Measurements from ENCODE around the gene CNOT6.

The CNOT6 gene

GRCh38 chr5:180603076-180603594 lies 109.0 kb downstream of the CNOT6 start:
- DNase-seq: no peak

DNA sequence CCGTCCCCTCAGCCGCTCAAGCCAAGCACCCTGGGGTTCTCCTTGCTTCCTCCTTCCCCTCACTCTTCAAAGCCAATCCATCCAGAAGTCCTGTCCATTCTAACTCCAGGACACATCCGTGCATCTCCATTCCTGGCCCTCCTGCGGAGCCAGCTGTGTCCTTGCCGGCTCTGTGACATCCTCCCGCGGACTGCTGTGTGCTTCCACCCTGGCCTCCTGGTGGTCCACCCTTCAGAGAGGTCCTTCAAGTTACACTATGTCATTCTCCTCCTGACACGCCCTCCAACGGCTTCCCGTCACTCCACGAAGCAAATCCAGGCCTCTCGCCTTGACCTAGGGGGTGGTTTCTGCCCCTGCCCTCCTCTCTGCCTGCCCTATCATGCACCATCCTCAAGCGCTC lies 110.1 kb downstream of the CNOT6 start:
- DNase-seq: no peak

DNA sequence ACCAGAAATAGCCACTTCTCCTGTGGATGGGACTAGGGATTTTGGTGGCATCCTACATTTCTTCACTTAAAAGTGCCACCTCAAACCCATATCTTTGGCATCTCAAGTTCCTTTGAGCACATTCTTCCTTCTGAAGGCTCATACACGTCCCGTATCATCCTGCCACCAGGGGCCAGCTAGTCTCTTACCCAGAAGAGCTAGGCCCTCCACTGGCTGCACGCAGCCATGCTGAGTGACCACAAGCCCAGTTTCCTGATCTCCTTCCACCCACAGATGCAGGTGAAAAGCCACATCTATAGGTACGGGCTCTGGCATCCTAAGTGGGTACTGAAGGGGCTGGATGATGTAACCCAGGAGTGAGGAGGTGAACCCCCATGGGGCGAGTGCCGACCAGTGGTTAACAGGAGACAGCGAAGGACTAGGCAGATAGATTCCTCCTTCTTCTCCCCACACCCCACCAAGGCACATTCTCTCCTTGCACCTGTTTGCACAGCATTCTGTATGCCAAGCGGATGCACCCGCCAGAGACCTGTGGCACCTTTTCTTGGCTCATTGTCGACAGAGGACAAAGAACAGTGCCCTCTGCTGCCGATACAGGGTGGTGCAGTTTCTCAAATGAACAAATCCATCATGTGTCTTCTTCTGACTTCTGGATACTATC lies 111.5 kb downstream of the CNOT6 start:
- no peak for DNase-seq

DNA sequence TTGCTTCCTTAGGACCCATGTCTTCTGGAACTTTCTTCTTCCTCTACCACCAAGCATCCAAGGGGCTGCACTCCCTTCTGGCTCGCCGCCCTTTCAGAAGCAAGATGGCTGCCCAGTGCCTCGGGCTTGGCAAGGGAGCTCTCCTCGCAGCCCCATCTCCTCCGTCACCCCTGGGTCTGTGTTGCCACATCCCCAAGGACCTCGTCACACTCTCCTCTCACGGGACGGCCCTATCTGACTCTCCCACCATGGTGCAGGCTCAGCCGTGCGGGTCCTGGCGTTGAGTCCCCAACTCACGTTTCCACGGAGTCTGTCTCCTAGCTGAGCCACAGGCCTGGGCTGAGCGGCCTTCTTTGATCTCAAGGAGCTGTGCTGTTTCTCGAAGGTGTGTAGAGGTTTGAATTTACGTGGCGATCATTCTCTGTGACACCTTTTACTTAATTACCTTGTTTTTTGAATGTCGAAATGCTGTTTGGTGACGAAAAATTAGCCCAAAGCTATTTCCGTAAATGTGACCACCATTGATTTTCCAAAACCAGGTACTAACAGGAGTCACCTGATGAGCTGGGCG lies 112.1 kb downstream of the CNOT6 start:
- DNase-seq: no peak

DNA sequence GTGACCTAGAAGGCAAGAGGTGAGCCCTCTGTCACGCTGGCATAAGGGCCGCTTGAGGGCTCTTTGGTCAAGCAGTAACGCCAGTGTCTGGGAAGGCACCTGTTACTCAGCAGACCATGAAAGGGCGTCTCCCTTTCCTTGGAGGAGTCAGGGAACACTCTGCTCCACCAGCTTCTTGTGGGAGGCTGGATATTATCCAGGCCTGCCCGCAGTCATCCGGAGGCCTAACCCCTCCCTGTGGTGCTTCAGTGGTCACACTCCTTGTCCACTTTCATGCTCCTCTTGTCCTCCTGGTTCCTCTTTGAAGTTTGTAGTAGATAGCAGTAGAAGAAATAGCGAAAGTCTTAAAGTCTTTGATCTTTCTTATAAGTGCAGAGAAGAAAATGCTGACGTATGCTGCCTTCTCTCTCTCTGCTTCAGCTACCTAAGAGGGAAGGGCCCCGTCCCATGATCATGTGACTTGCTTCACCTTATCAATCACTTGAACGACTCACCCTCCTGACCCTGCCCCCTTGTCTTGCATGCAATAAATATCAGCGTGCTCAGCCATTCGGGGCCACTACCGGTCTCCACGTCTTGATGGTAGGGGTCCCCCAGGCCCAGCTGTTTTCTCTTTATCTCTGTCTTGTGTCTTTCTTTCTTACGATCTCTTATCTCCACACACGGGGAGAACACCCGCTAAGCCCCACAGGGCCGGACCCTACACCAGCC lies 113.8 kb downstream of the CNOT6 start:
- DNase-seq: no peak

- no peak for DNase-seq
These were observed 114.6 kb downstream of the CNOT6 start for GRCh38 chr5:180608572-180609310.

GRCh38 chr5:180609386-180609785 lies 115.2 kb downstream of the CNOT6 start:
- DNase-seq: no peak

- no peak for DNase-seq
These were observed 115.8 kb downstream of the CNOT6 start for GRCh38 chr5:180609817-180610550.

DNA sequence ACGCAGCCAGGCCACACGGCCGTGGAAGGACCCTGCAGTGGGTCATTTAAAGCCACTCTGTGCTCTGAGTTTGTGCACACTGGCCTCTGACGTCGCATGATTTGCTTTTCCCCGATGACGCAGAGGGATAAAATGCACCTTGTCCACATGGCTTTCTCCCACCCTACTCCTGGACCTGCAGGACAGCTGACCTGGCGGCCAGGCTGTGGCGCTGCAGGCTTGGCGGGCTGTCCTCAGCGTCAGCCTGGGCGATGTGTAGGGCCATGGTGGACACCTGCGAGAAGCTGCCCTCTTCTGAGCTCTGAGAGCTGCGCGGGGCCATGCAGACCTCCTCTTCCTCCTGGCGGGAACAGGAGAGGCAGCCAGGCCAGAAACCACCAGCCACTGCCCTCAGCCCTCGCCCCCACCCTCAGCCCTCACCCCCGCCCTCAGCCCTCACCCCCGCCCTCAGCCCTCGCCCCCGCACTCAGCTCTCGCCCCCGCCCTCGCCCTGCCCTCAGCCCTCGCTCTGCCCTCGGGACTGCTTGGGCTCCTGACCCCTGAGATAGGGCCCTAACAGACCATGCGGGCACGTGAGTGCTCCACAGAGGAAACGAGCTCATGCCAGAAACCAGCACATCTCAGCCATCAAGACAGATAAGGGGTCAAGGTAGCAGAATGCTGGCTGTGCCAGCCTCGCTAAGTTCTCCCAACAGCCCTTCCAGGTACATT lies 117.1 kb downstream of the CNOT6 start:
- no peak for DNase-seq

DNA sequence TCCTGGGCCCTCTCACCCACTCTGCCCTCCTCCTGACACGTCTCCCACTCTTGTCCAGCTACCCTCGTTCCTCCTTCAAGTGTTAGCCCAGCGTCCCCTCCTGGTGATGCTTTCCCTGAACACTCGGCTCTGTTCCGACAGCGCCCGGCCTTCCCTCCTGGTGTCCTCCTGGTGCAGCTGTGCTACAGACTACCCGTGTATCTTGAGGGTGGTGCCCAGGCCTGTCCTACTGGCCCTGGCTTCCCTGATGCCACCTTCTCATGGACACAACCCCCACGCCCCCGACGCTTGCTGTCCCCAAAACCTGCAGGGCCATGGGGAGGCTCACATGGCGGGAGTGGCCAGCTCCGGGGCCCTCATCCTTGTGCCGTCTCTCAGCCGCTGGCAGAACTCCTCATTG lies 118.5 kb downstream of the CNOT6 start:
- DNase-seq: no peak

DNA sequence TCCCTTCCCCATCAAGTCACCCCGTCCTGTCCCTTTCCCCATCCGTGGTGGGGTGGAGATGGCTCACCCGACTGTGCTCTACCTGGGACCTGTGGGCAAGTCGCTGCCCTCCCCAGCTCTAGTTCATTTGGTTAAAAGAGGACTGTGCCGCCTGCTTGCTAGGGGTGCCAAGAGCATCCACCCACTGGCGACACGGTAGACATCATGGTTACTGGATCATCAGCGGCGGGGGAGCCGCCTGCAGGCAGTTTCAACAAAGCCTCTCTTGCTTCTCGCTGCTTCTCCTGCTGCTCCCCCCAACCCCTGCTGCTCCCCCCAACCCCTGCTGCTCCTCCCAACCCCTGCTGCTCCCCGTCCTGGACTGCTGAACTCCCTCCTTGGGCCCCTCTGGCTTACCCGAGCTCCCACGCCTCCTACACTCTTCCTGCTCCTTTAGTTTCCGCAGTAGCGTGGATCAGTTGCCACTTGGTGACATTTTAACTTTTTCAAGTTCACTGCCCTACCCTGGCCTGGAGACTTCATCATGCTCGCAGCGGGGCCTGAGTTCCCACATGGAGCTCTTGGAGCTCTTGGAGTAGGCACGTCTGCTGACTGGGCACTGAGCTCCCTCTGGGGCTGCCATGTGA lies 119.1 kb downstream of the CNOT6 start:
- DNase-seq: no peak

GRCh38 chr5:180613814-180614188 lies 119.6 kb downstream of the CNOT6 start:
- no peak for DNase-seq

DNA sequence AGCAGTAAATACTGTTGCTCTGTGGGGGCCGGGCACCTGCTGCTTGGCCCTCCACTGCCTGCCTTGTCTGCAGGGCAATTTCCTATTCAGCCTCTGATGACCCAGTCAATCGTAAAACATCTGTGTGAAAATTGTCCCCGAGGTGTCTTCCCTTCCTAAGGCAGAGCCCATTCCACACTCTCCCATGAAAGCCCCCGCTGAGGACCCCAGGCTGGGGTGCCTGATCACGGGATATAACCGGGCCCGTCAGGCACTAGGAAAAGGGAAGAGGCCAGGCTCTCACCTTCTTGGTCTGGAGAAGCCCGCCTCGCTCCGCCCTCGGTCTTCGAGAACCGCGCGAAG lies 124.3 kb downstream of the CNOT6 start:
- no peak for DNase-seq

DNA sequence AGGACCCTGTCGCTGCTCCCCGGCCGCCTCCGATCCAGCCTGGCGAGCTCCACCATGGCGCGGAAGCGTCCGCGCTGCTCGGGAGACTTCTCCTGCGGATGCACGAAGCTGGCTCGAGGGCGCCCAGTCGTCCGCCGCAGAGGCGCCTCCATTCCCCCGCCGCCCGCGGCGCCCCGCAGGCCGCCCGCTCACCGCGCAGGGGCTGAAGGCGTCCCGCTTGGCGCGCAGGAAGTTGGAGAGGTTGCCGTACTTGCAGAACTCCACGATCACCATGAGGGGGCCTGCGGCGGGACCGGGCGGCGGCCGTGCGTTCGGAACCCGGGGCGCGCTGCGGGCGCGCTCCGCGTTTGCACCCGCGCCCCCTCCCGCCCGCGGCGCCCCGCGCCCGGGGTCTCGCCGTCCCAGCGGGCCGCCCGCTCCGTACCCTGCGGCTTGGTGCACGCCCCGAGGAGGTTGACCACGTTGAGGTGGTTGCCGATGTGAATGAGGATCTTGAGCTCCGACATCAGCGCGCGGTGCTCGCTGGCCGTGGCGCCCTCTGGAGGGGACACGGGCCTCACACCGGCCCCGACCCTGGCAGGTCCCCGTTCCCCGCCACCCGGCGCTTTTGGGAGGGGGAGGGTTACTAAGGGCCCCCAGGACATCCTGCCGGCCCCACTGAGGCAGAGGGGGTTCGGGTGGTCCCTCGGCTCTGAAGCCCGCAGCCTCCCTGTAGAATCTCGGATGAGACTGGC lies 124.8 kb downstream of the CNOT6 start:
- DNase-seq: no peak

GRCh38 chr5:180619563-180619915 lies 125.4 kb downstream of the CNOT6 start:
- no peak for DNase-seq

DNA sequence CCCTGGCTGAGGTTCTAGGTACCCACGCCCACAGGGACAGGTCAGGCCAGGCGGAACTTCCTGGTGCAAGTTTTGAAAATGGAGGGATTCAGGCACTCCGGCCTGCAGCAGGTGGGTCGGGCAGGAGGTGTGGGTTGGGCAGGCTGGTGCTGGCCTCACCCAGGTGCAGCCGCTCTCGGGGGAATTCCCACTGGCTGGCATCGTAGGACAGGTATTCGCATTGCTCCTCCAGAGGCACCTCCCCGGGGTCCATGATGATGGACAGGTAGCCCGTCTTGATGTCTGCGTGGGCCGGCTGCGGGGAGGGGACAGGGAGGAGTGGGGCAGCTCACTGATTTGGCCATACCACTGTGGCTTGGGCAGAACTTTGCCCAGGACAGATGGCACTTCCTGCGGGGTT lies 125.8 kb downstream of the CNOT6 start:
- DNase-seq: no peak

DNA sequence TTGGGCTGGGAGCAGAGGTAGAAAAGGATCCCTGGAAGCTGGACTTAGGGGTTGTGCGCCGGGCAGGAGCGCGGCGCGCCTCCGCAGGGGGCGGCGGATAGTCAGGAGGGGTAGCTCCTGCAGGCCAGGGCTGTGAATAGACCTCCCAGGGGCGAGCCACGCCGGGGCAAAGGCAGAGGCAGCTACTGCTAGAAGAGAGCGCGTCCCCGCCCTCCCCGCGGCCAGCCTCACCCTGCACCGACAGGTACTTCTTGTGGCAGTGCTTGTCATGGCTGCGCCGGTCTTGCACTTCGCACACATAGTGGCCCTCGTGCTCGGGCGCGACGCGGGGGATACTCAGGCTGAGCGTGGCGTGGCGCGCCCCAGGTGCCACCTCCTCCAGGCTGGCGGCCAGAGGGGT lies 127.1 kb downstream of the CNOT6 start:
- DNase-seq: no peak

GRCh38 chr5:180622910-180623309 lies 128.7 kb downstream of the CNOT6 start:
- no peak for DNase-seq

DNA sequence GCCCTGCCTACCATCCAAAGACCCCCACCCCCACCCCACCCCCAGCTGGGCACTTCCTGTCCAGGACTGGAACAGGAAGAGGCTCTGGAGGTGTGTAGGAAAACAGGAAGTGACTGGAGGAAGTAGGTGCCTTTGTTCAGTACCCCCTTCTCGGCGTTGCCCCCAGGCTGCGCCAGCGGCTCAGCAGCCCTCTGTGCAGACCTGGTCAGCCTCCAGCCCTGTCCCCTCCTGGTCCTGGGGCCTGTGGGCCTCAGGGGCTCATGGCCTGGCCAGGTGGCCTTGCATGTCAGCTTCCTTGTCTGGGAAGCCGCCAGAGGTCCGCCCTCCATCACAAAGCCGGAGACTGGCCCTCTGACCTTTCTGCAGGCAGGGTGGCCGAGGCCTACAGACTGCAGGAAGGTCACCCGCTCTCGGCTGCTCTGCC lies 129.2 kb downstream of the CNOT6 start:
- no peak for DNase-seq

DNA sequence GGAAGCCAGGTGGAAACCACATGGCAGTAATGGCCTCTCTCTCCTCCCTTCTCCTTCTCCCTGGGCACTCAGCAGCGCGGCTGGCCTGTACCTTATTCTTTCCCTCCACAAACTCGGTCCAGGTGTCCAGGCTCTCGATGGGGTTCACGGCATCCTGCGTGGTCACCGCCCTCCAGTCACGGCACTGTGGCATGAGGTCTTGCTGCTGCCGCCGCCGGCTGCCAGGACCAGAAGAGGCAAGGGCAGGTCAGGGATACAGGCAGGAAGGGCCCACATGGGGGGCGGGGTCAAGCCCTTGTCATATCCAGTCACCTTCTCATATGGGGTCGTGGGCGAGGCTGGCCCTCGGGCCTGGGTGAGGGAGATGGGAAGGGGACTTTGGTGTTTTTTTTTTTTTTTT lies 129.7 kb downstream of the CNOT6 start:
- no peak for DNase-seq

DNA sequence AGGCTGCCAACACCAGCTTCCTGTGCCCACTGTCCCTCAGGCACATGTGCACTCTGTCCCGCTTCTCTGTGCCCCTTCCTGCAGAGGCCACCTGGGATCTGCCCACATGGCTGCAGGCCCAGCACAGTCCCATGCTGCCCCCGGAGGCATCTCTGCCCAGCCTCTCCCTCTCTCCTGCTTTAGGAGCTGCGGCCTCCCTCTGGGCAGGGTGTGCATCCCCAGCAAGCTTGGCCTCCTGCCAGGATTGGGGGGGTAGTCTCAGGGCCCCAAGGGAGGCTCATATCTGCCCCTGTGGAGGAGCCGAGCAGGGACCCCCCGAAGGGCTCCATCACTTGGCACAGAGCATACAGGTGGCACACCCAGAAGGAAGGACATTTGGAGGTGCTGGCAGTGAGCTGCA lies 130.4 kb downstream of the CNOT6 start:
- DNase-seq: no peak
